ENCODE measurements around the gene ISOC2. TPM values are rescaled to one million over a fixed set of nuclear protein-coding genes. Genes with fewer than 3 reads are reported as not detected.

The ISOC2 gene
- total RNA-seq, 1 donor from 2014 or later = 196 TPM

GRCh38 chr19:55479451-55480230 is 18.2 kb upstream of the ISOC2 start:
- DNase-seq (ENCODE audit: low read depth) = no peak

- DNase-seq (ENCODE audit: low read depth) = no peak
These were observed 17.6 kb upstream of the ISOC2 start for GRCh38 chr19:55479045-55479444.

GRCh38 chr19:55478364-55478763 is 16.9 kb upstream of the ISOC2 start:
- DNase-seq (ENCODE audit: low read depth) = no peak

GRCh38 chr19:55477905-55478304 is 16.5 kb upstream of the ISOC2 start:
- DNase-seq (ENCODE audit: low read depth) = no peak

GRCh38 chr19:55476100-55476775 is 14.8 kb upstream of the ISOC2 start, which contains the start of gene ZNF628:
TSS of gene ZNF628 (plus strand) at chr19:55476617. CDS start at chr19:55479911, 3,294 bp downstream.
- peak; percentile 99 for DNase-seq (ENCODE audit: low read depth)

- DNase-seq (ENCODE audit: low read depth) = peak; percentile 96
These were observed 13.1 kb upstream of the ISOC2 start for GRCh38 chr19:55474269-55475265.

GRCh38 chr19:55473225-55474012 is 12.0 kb upstream of the ISOC2 start:
- DNase-seq (ENCODE audit: low read depth) = peak; percentile 94

- peak; percentile 89 for DNase-seq (ENCODE audit: low read depth)
These were observed 11.0 kb upstream of the ISOC2 start for GRCh38 chr19:55472463-55472862.

- no peak for DNase-seq (ENCODE audit: low read depth)
These were observed 9.8 kb upstream of the ISOC2 start for GRCh38 chr19:55471266-55471665.

GRCh38 chr19:55468054-55468393 is 6.6 kb upstream of the ISOC2 start:
- DNase-seq (ENCODE audit: low read depth) = no peak

GRCh38 chr19:55467236-55468053 is 6.0 kb upstream of the ISOC2 start:
- DNase-seq (ENCODE audit: low read depth) = peak; percentile 58

GRCh38 chr19:55466241-55466614 is 4.8 kb upstream of the ISOC2 start:
- DNase-seq (ENCODE audit: low read depth) = no peak

GRCh38 chr19:55465460-55466240 is 4.2 kb upstream of the ISOC2 start:
- no peak for DNase-seq (ENCODE audit: low read depth)

- no peak for DNase-seq (ENCODE audit: low read depth)
These were observed 3.2 kb upstream of the ISOC2 start, which contains the start of gene C19orf85 for GRCh38 chr19:55464662-55465054. TSS of gene C19orf85 (minus strand) at chr19:55464751. CDS start at chr19:55464554, 197 bp downstream.

GRCh38 chr19:55464039-55464661 is 2.7 kb upstream of the ISOC2 start:
- DNase-seq (ENCODE audit: low read depth) = no peak

GRCh38 chr19:55463583-55464031 is 2.2 kb upstream of the ISOC2 start:
- no peak for DNase-seq (ENCODE audit: low read depth)

GRCh38 chr19:55462722-55463121 is 1.3 kb upstream of the ISOC2 start:
- no peak for DNase-seq (ENCODE audit: low read depth)

GRCh38 chr19:55461974-55462626 is 658 bp upstream of the ISOC2 start:
- DNase-seq (ENCODE audit: low read depth) = peak; percentile 47
